HG03442 (cell line): ENCODE data around the gene REP15.
"Not testable (repeated sequence)": the region's sequence is repeated elsewhere in the genome, so short reads cannot be mapped to it uniquely, and the experiment has no call there.

Experiments
- ATAC-seq: cut with Tn5 transposase; IDR thresholded peaks from one replicate; pipeline ENCODE4 v1.9.1; 2021; ENCODE audit warnings: mild to moderate bottlenecking, moderate library complexity; ENCODE audit not compliant: unreplicated experiment

The REP15 gene

DNA sequence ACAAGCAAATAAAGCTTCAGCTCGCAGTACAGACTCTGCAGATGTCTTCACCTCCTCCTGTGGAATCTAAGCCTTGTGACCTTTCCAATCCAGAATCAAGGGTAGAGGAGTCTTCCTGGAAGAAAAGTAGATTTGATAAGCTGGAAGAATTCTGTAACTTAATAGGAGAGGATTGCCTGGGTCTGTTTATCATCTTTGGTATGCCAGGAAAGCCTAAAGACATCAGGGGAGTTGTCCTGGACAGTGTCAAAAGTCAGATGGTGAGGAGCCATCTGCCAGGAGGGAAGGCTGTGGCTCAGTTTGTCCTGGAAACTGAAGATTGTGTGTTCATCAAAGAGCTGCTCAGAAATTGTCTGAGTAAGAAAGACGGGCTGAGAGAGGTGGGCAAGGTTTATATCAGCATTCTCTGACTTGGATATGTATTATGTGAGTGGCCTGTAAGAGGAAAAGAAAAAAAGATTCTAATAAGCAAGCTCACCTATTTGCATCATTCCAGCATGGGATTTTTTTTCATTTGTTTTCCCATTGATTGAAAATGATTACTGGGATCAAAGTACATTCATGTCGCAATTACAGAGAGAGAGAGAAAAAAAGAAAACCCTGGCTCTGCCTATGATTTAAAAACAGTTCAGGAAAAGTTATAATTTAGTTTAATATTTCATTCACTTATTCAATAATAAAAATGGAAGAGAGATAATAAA lies 767 bp downstream of the REP15 start:
- no peak for ATAC-seq

DNA sequence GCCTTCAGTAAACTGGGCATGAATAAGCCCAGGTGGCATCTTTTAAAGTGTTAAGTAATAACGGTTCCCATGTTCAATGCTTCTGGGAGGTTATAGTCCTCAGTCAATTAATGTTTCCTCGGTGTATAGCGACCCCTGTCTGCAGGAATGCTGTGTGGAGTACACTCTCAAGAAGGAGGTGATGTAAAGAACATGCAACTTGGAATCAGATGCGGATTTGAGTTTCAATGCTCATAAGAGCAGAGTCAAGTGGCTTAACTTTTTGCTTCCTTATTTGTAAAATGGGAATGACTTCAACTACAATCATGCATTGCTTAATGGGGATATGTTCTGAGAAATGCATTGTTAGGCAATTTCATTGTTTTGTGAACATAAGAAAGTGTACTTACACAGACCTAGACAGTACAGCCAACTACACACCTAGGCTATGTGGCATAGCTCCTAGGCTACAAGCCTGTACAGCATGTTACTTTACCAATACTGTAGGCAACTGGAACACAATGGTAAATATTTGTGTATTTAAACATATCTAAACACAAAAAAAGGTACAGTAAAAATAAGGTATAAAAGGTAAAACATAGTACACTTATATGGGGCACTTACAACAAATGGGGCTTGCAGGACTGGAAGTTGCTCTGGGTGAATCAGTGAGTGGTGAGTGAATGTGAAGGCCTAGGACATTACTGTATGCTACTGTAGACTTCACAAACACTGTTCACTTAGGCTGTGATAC lies 7.6 kb downstream of the REP15 start:
- peak; percentile 90 for ATAC-seq

DNA sequence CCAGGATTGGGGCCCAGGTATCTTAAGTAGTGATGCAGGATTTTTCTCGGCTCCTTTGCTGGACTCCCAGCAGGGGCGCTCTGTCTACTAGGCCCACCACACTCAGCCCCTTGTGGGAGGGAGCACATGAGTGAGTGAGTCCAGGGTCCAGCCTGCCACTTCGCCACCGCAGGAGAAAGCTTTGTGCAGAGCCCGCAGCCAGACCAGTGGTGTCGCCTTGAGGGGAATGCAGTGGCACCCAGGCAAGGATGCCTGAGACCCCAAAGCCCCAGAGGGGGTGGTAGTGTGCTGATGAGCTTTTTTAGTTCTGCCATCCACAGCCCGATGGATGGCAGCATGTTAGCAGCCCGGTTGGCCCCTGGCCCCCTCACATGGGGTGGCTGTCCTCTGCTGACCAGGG lies 9.0 kb downstream of the REP15 start:
- ATAC-seq = no peak

DNA sequence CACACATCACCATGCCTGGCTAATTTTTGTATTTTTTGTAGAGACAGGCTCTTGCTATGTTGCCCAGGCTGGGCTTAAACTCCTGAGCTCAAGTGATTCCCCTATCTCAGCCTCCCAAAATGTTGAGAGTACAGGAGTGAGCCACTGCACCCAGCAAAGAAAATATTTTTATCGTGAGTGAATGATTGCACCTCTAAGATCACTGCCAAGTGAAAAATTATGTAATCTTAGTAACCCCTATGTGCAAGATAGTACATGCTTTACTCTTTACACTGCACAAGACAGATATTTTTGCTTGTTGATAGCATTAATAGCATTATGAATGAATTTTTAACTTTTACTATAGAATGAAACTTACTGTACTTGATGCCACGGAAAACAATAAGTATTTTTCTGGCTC lies 11.0 kb downstream of the REP15 start:
- no peak for ATAC-seq

DNA sequence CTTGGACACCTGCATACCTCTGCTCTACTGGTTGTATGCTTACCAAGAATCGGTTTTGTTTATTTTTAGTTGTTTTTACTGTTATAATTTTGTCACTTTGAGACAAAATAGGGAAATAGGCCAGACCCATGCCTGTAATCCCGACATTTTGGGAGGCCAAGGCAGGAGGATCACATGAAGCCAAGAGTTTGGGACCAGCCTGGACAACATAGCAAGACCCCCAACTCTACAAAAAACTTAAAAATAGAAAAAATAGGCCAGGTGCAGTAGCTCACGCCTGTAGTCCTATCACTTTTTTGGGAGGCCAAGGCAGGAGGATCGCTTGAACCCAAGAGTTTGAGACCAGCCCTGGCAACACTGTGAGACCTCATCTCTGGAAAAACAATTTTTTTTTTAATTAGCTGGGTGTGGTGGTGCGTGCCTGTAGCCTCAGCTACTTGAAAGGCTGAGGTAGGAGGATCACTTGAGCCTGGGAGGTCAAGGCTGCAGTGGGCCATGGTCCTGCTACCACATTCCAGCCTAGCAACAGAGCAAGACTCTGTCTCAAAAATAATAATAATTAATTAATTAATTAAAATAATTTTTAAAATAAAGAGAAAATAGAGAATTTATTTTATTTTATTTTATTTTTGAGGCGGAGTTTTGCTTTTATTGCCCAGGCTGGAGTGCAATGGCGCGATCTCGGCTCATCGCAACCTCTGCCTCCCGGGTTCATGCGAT lies 13.1 kb downstream of the REP15 start:
- ATAC-seq = no peak

DNA sequence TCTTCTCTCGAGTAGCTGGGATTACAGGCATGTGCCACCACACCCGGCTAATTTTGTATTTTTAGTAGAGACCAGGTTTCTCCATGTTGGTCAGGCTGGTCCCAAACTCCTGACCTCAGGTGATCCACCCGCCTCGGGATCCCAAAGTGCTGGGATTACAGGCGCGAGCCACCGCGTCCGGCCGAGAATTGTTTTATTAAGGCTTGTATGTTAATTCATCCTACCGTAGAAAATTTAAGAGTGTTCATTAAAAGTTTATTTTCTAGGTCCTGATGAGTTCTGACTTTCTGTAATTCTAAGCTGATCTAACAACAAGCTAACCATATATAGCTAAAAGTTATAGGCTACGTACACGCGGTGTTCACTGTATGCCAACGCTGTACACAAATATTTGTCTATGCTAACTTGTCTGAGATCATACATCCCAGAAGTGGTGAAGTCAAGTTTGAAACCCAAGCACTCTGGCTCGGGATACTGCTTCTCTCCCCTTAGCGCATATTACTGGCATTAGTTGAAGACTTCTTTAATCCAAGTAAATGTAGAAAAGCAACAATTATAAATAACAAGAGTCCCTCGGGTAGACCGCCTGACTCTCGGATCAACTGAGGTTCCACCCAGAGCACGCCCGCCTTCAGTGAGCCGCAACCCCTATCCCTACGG lies 13.8 kb downstream of the REP15 start:
- ATAC-seq = peak; percentile 33

DNA sequence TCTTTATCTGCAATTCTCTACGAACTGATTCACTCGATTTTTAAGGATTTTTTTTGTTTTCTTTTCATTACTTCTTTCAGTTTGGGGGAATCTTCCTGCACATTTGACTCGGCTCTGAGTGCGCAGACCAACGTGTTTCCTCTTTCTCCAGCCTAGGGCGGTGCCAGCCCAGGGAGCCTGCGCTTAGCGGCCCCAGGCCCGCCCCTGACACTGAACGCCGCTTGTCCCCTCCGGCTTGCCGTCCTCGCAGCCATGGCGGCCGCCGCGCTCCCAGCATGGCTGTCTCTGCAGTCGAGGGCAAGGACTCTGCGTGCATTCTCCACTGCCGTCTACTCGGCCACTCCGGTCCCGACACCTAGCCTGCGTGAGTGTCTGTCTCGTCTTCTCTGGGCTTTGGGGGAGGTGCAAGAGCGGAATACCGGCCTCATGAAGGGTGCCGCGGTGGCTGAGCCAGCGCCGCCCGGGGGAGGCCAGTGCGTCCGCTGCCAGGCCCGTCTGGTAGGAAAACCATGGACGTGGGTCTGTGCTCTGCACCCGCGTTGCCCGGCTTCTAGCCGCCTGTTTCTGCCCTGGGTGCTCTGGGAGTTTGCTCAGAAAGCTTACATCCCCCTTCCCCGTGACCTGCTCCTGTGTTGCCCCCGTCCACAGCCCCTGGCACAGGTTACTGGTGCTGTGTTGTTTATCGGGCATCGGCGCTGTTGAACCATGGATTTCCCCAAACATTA lies 14.5 kb downstream of the REP15 start, which contains the start of gene MRPS35:
Gene MRPS35 (plus strand): TSS at position 241 of the 725 bp plus-strand sequence. CDS start 12 bp downstream, at position 253.
- ATAC-seq = peak; percentile 95

DNA sequence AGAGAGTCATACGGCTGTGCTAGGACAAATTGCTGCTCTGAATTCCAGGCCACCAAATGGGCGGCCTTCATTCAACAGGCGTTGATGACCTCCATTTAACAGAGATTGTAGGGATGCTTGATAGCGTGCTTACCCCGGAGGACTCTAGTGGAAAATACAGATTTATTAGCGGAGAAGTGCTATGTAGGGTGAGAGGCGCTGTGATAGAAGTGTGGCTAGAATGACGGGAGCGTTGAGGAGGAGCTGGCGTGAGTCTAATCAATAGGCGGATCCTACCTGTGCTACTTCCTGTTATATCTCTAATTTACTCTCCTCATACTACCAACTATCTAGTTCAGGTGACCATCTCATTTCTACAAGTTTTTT lies 15.1 kb downstream of the REP15 start:
- peak; percentile 18 for ATAC-seq

DNA sequence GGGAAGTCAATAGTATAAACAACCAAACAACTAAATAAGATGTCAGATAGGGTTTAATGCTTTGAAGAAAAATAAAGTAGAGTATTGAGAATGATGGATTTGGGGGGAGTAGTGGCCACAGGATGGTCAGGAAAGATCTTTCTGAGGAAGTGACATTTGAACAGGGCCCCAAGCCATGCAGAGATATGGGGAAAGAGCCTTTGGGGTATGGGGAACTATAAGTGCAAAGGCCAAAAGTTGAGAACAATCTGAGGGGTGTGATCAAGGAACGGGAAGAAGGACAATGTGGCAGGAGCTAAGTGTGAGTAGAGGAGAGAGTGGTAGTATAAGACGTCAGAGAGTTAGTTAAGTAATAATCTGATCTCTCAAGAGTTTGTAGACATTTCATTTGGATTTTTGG lies 15.7 kb downstream of the REP15 start:
- no peak for ATAC-seq

DNA sequence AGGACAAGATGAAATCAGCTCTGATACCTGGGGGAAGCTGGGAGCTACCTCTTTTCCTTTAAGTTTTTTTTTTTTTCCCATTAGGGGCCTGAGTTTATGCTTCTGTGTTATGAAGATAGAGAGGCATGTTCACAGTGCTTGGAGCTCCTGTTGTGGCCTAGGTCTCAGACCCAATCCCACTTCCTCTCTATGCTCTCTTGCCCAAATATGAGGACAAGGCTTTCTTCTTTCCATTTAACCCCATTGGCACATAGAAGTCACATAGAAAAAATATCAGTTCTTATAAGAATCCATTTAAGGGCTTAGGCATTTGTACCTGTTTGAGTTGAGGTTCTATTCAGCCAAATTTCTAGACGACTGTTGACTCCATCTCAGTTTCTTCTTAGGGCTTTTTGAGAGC lies 27.0 kb downstream of the REP15 start:
- ATAC-seq = no peak

DNA sequence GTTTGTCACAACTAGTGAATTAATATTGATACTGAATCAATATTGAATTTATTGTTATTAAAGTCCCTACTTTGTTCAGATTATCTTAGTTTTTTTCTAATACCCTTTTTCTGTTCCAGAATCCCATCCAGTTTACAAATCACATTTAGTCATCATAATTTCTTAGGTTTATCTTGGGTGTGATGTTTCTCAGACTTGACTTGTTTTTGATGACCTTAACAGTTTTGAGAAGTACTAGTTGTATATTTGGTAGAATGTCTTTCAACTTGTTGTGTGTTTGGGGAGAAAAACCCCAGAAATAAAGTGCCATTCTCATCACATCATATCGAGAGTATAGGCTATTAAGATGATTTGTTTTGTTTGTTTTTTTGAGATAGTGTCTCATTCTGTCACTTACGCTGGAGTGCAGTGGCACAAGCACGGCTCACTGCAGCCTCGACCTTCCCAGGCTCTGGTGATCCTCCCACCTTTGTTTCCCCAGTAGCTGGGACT lies 33.9 kb downstream of the REP15 start:
- no peak for ATAC-seq

DNA sequence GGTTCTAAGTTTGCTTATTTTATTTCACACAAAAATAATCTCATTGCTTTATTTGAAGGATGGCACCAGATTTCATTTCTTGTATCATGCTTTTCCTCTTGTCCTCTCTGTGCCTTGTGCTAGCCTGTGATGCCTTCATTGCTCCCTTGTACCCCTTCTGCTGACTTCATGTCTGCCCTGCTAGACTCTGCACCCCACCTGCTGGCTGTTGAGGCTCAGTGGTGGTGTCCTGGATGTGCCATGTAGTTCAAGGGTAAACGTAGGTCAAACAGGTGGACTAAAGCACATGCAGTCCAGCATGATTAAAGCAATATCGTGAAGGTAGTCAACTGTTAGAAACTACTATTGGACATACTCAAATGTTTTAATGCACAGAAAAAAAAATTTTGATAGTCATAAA lies 36.0 kb downstream of the REP15 start:
- ATAC-seq = no peak

DNA sequence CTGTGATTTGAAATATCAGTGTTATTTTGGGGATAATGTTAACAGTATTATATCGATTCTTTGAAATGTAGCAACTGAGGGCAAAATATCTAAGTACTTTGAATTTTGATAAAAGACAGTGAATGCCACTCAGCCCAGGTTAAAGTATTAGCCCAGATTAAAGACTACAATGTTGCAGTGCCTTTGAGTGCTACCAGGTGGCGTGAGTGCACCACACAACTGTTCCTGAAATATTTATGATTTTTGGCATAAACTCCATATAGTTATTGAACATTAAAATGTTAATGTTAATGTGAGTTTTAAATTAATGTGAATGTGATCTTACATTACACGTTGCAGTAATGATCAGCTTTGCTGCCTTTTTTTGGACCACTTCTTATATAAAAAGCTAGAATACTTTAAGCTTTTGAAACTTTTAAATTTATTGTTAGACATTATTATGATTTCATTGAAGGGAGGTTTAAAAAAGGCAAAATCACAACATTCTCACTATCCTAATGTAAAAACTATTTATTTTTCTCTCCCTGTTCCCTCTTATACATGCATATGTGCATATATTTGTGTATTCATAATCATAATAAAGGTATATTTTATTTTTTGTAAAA lies 36.9 kb downstream of the REP15 start:
- ATAC-seq = no peak

DNA sequence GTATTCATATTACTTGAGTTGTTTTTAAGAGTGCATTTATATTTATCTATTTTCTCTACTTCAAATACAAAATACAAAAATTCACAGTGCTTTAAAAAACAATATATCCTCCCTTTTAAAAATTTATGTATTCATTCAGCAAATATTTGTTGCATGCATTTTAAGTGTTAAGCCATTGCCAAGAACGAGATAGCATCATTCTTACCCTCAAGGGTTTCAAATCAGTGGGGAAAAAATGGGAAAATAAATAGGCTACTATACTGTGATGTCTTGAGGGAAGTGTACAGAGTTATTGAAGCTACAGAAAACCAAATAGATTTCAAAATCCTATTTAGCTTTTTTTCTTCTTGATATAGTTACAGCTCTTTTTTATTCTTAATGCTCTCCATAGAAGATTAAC lies 37.5 kb downstream of the REP15 start:
- ATAC-seq = no peak

DNA sequence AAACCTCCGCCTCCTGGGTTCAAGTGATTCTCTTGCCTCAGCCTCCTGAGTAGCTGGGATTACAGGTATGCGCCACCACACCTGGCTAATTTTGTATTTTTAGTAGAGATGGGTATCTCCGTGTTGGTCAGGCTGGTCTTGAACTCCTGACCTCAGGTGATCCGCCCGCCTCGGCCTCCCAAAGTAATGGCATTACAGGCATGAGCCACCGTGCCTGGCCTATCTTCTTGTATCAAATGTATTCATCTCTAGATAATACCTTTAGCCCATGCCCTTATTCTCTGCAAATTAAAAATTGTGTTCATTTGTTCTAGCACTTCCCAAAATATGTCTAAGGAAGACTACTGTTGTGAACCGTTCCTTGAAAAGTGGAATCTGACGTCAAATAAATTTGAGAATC lies 38.1 kb downstream of the REP15 start:
- not testable (repeated sequence) for ATAC-seq

DNA sequence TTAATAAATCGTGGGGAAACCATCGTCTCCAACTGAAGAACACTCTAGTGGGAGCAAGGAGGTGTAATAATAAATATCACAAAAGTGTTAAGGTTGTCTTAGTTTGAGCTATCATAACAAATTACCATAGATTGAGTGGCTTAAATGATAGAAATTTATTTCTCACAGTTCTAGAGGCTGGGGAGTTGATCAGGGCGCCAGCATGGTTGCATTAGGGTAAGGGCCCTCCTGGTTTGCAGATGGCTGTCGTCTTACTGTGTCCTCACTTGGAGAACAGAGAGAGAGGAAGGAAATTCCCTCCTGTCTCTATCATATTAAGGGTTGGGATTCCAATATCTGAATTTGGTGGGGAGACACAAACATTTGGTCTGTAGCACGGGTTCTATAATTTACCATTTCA lies 47.4 kb downstream of the REP15 start:
- ATAC-seq = no peak

DNA sequence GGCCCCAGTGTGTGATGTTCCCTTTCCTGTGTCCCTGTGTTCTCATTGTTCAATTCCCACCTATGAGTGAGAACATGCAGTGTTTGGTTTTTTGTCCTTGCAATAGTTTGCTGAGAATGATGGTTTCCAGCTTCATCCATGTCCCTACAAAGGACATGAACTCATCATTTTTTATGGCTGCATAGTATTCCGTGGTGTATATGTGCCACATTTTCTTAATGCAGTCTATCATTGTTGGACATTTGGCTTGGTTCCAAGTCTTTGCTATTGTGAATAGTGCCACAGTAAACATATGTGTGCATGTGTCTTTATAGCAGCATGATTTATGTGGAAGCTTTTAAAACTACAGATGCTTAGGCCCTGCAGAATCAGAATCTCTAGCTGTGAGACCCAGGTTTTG lies 49.5 kb downstream of the REP15 start:
- ATAC-seq = not testable (repeated sequence)
